ENCODE measurements around the gene POTEB2.
"Not testable (repeated sequence)": the region's sequence is repeated elsewhere in the genome, so short reads cannot be mapped to it uniquely, and the experiment has no call there.

POTEB2 gene

GRCh38 chr15:20866214-20866613, at the start of gene POTEB2:
TSS of gene POTEB2 (minus strand) at chr15:20866314. CDS start at chr15:20866281, 33 bp downstream.
- DNase-seq, result not testable (repeated sequence)

- DNase-seq, result not testable (repeated sequence)
These were observed 13.8 kb upstream of the POTEB2 start for GRCh38 chr15:20879916-20880315.

GRCh38 chr15:20878464-20878863, 12.3 kb upstream of the POTEB2 start:
- DNase-seq, result not testable (repeated sequence)

- not testable (repeated sequence) for DNase-seq
These were observed 11.7 kb upstream of the POTEB2 start for GRCh38 chr15:20877819-20878218.

All from NCI-H2081 treated with DMSO at 0.1 percent for 48 hours (cell line).